GM19240 (cell line): ENCODE results near the gene PALM3.
A peak's percentile ranks its signal among the peaks of the same experiment; 100 is the strongest.
"Not testable (repeated sequence)": the region's sequence is repeated elsewhere in the genome, so short reads cannot be mapped to it uniquely, and the experiment has no call there.

Experiments used
- DNase-seq: peaks from one replicate; pipeline ENCODE4 v3.0.0; 2011; ENCODE audit warnings: low spot score; ENCODE audit not compliant: insufficient read length

PALM3 gene

GRCh38 chr19:14031719-14032480 is 30.0 kb downstream of the PALM3 start, which contains the start of gene IL27RA:
TSS of gene IL27RA (plus strand) at chr19:14031762. CDS start at chr19:14031873, 111 bp downstream.
- peak; percentile 76 for DNase-seq

GRCh38 chr19:14030997-14031718 is 30.7 kb downstream of the PALM3 start:
- DNase-seq: no peak

- DNase-seq: no peak
Observed at GRCh38 chr19:14028901-14029300, 33.0 kb downstream of the PALM3 start.

DNA sequence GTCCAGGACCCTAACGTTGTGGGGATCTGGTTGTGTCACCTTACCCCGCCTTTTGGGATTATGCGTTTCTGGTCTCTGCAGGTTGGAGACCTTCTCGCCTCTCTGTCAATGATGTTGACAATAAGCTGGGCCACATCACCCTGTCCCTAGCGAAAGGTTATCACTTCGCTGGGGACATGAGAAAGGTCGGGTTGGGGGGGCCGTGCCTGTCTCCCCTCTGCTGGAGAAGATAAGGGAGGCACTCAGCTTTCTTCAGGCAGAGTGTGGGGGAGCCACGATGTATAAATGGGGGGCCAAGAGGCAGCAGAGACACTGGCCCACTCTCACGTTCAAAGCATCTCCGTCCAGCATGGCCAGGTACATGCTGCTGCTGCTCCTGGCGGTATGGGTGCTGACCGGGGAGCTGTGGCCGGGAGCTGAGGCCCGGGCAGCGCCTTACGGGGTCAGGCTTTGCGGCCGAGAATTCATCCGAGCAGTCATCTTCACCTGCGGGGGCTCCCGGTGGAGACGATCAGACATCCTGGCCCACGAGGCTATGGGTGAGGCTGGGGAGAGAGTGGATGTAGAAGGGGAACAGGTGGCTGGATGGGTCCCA is 33.9 kb downstream of the PALM3 start, which contains the start of gene RLN3:
RLN3 (plus strand) TSS at position 293 of the 595 bp plus-strand sequence; CDS start at position 350, 57 bp downstream.
- DNase-seq: no peak

- not testable (repeated sequence) for DNase-seq
Observed at GRCh38 chr19:14026652-14027192, 35.2 kb downstream of the PALM3 start.

GRCh38 chr19:14023404-14024235 is 38.3 kb downstream of the PALM3 start:
- no peak for DNase-seq

- DNase-seq: no peak
Observed at GRCh38 chr19:14022469-14022868, 39.4 kb downstream of the PALM3 start.

DNA sequence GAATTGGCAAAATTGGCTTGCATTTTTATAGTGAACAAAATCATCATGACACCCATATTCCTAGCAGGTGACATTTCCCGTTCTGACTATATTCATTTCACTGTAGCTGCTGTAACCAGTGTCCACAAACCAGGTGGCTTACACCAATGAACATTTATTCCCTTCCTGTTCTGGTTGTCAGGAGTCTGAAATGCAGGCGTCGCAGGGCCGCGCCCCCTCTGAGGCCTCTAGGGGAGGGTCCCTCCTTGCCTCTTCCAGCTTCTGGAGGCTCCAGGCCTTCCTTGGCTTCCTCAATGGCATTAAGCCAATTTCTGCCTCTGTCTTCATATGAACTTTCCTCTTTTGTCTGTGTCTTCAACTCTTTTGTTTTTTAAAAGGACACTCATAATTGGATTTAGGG is 40.4 kb downstream of the PALM3 start:
- DNase-seq: no peak

DNA sequence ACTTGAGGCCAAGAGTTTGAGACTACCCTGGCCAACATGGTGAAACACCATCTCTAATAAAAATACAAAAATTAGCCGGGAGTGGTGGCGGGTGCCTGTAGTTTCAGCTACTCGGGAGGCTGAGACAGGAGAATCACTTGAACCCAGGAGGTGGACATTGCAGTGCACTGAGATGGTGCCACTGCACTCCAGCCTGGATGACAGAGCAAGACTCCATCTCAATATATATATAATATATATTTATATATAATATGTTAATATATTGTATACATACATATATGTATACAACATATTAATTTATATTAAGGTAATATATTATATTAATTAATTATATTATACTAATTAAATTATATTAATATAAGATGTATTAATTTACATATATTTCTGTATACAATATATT is 42.1 kb downstream of the PALM3 start:
- DNase-seq: not testable (repeated sequence)

DNA sequence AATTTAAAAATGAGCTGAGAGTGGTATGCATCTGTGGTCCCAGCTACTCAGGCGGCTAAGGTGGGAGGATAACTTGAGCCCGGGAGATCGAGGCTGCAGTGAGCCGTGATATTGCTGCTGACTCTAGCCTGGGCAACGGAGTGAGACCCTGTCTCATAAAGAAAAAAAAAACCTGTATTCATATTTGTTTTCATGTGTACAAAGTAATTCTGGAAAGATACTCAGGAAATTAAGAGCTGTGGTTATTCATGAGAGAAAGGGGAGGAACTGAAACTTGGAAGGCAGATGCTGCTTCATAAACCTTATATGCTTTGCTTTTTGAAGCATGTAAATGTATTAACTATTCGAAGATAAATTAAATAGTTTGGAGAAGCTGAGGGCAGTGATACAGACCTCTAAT is 42.8 kb downstream of the PALM3 start:
- DNase-seq: no peak

- DNase-seq: no peak
Observed at GRCh38 chr19:14015524-14016035, 46.3 kb downstream of the PALM3 start.

- no peak for DNase-seq
Observed at GRCh38 chr19:14012378-14012915, 49.4 kb downstream of the PALM3 start.

DNA sequence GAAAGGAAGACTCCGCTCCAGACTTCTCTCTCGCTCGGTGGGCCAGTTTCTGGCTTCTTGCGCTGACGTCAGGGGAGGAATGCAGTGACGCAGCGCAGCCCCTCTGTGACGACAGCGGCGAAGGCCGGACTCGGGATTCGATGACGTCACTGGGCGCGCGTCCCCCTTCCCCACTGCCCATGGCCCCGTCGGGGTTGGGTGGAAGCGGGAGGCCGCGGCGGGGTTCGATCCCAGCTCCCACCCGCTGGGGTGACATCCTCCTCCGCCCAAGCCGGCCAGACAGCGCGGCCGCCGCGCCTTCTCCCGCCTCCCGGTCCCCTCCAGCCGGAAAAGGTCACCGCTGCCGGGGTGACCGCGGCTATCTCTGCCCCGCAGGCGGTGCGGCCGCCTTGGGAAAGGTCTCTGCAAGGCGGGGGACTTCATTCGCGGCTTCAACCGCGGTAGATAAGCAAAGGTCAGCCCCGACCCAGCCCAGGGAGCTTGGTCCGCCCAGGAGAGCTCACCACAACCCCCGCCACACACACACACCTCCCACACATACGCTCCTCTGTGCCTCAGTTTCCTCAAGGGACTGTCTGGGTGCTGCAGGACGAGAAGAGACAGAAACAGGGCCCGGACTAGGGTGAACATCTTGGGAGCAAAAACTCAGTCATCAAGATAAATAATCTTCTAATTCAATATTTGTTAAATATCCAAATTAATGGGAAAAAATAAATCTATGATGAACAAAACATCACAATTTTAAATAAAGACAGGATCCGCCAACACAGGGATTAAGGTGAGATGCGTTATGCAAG is 54.9 kb downstream of the PALM3 start:
- DNase-seq: no peak

- no peak for DNase-seq
Observed at GRCh38 chr19:14006085-14006765, 55.7 kb downstream of the PALM3 start, which contains the start of gene RFX1. TSS of gene RFX1 (minus strand) at chr19:14006320. CDS start at chr19:13993843, 12,477 bp downstream.

DNA sequence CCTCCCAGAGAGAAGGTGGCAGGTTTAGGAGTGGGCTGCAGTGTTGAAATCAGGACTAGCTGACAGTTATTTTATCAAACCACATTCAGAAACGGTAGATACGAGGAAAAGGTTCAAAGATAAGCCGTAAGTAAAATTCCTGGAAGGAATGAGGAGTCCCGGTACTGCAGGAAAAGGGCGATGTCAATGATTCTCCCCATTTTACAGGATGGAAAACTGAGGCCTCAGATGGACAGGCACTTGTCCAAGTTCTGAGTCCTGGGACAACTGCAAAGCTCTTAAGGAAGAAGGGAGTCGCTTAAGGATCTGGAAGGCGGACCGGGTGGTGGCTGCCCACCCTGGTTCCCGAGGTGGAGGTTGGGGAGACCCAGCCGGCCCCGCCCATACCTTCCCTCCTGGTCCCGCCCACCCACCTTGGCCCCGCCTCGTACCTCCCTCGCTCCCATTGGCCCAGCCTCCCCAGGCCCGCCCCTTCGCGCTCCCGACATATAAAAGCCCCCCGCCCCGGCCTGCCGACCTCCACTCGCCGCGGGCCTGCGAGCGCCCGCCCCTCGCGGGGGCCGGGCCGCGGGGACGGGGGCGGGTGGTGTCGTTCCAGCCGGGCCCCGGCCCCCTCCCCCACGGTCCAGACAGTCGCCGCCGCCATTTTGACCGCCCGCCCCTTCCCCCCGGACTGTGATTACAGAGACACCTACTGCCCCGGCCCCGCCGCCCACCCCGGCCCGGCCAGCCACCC is 56.4 kb downstream of the PALM3 start:
- DNase-seq: no peak

DNA sequence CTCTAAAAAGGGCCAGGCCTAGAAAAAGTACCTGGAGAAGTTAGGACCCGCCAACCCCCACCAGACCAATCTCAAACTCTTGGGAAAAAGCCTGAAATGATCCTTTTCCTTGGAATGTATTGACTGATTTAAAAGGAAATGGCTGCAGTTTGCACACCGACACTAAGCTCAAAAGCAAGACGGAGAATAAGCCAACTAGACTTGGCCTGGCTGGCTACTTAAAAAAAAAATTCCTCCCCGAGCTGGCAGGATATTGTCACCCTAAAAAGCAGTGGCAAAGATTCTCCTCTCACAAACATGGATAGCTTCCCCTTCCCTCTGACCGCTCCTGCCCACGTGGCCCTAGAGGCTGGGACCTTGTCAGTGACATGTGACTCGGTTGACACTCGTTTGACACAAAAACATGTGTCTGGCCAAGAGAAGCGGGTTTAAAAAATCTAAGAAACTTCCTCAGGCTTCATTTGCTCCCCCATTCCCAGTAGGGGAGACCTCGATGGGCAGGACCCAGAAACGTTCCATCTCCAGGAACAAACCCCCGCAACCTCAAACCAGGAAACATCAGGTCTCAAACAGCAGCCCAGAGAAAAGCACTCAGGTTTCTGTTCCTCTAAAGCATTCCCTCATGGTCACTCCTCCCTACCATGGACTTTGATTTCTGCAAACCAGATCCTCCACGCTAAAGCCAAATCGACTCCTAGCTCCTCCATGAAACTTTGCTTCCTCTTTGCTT is 57.1 kb downstream of the PALM3 start:
- no peak for DNase-seq
